K562 (cell line): ENCODE results near the gene DLX3. TPM values are rescaled to one million over a fixed set of nuclear protein-coding genes. Genes with fewer than 3 reads are reported as not detected.

Experiments
- ATAC-seq: fragments of 200-7000 bp; cut with Tn5 transposase; 3 replicates; pipeline ENCODE4 v1.9.1; 2020; ENCODE audit warnings: moderate library complexity
- BruUV-seq: library from RNA; stranded (reverse); fragments of 400-500 nt; replicated peaks from 2 replicates; lab custom pipeline; 2021; lab: Mats Ljungman, UMichigan
- CTCF ChIA-PET: fragments of 300-600 bp; formaldehyde crosslinking; extraction: SDS; loops from one replicate; lab custom pipeline; 2021; ENCODE audit warnings: low intra/inter-chr PET ratio; lab: Yijun Ruan, JAX
- POLR2A ChIA-PET: fragments of 300-600, 350-650 bp; sonication (Branson Sonifier 250); formaldehyde crosslinking; extraction: SDS; loops from one replicate; lab custom pipeline; 2021; ENCODE audit warnings: antibody characterized with exemption, inconsistent platforms; lab: Yijun Ruan, JAX
- DNase-seq, 4 experiments: peaks; one replicate each; pipeline versions ENCODE4 v3.0.0 to v3.0.0-alpha.2; 2011 to 2018; ENCODE audit warnings: low spot score in 3 of 4, mixed read lengths in 3 of 4; ENCODE audit errors: extremely low read depth in 1 of 4
- FAIRE-seq: peaks from 2 replicates; lab custom pipeline; 2011; peaks lifted over from hg19 to GRCh38; lab: Jason Lieb, UNC
- H2AFZ ChIP-seq: 2 replicates; pipeline ENCODE4 v1.6.0; 2011; ENCODE audit warnings: low read depth, low read length, control low read depth, inconsistent platforms
- H3K27ac ChIP-seq: fragments of 200-600 bp; 3 replicates; pipeline ENCODE4 v1.8.0; 2011; ENCODE audit warnings: low read depth, mild to moderate bottlenecking, control low read depth, inconsistent platforms, low read length, moderate library complexity, mixed read lengths; ENCODE audit errors: extremely low read depth
- H3K27me3 ChIP-seq, 2 experiments: fragments of 300-600 bp in 1 of 2; 2 replicates in 1 of 2; 3 replicates in 1 of 2; pipeline versions ENCODE4 v1.6.0 to v1.8.0; 2011; ENCODE audit warnings: inconsistent platforms in 2 of 2, low read length in 2 of 2, mild to moderate bottlenecking in 1 of 2, mixed read lengths in 1 of 2, moderate library complexity in 1 of 2; ENCODE audit not compliant: control insufficient read depth in 2 of 2, insufficient read depth in 2 of 2
- H3K36me3 ChIP-seq: fragments of 300-600 bp; 3 replicates; pipeline ENCODE4 v1.8.0; 2011; ENCODE audit warnings: mild to moderate bottlenecking, low read length, inconsistent platforms; ENCODE audit not compliant: control insufficient read depth, insufficient read depth
- H3K4me1 ChIP-seq, 2 experiments: fragments of 200-600 bp in 1 of 2; replicated peaks in 1 of 2; 2 replicates in 1 of 2; 3 replicates in 1 of 2; pipeline versions ENCODE4 v1.5.1 to v1.8.0; 2011; ENCODE audit warnings: inconsistent platforms in 2 of 2, low read length in 2 of 2, mild to moderate bottlenecking in 1 of 2, mixed read lengths in 1 of 2, moderate library complexity in 1 of 2; ENCODE audit not compliant: control insufficient read depth in 2 of 2, insufficient read depth in 2 of 2
- H3K4me2 ChIP-seq: 2 replicates; pipeline ENCODE4 v1.6.1; 2011; ENCODE audit warnings: low read length, control low read depth, inconsistent platforms, mixed read lengths; ENCODE audit not compliant: insufficient read depth
- H3K4me3 ChIP-seq: fragments of 200-600 bp; sonication (generic), shearing (Covaris generic); 2 replicates; pipeline ENCODE4 v1.5.1; 2016; ENCODE audit warnings: control low read depth, inconsistent platforms
- H3K79me2 ChIP-seq: fragments of 200-600 bp; 3 replicates; pipeline ENCODE4 v1.8.0; 2011; ENCODE audit warnings: low read length, inconsistent platforms; ENCODE audit not compliant: control insufficient read depth, insufficient read depth
- H3K9ac ChIP-seq, 2 experiments: 2 replicates each; pipeline versions ENCODE4 v1.6.0 to v1.6.1; 2011; ENCODE audit warnings: low read depth in 2 of 2, low read length in 2 of 2, control low read depth in 1 of 2, inconsistent platforms in 1 of 2, mild to moderate bottlenecking in 1 of 2, mixed read lengths in 1 of 2; ENCODE audit not compliant: insufficient read depth in 1 of 2
- H3K9me1 ChIP-seq: one replicate; pipeline ENCODE4 v1.6.0; 2011; ENCODE audit warnings: inconsistent platforms, mild to moderate bottlenecking, low read length, moderate library complexity; ENCODE audit not compliant: control insufficient read depth, insufficient read depth
- H3K9me3 ChIP-seq: replicated peaks from 2 replicates; pipeline ENCODE4 v1.5.1; 2011; ENCODE audit warnings: low read depth, low read length, inconsistent platforms; ENCODE audit not compliant: control insufficient read depth, insufficient read depth
- H4K20me1 ChIP-seq: replicated peaks from 2 replicates; pipeline ENCODE4 v1.6.1; 2011; ENCODE audit warnings: low read length, inconsistent platforms, mixed read lengths; ENCODE audit not compliant: control insufficient read depth, insufficient read depth
- AFF4 ChIP-seq: sonication (generic); formaldehyde crosslinking; IDR thresholded peaks from 2 replicates; pipeline ENCODE4 v1.8.0; 2023; ENCODE audit warnings: mild to moderate bottlenecking, missing genetic modification reagents
- CHCHD3 ChIP-seq: fragments of 250-450 bp; sonication (Bioruptor Pico); IDR thresholded peaks from 2 replicates; pipeline ENCODE4 v2.1.2; 2022; ENCODE audit warnings: mild to moderate bottlenecking
- E2F4 ChIP-seq: sonication (generic); formaldehyde crosslinking; IDR thresholded peaks from 2 replicates; pipeline ENCODE4 v1.8.0; 2022; ENCODE audit warnings: mild to moderate bottlenecking, low read depth, missing genetic modification reagents
- EZH2 ChIP-seq: IDR thresholded peaks from 2 replicates; pipeline ENCODE4 v1.6.1; 2012; ENCODE audit warnings: low read depth, mild to moderate bottlenecking, inconsistent platforms, low read length, borderline replicate concordance
- FOXJ3 ChIP-seq: sonication (generic); formaldehyde crosslinking; IDR thresholded peaks from 2 replicates; pipeline ENCODE4 v1.4.0; 2020; ENCODE audit warnings: mild to moderate bottlenecking, missing genetic modification reagents
- KDM2B ChIP-seq: fragments of 250-450 bp; sonication (Bioruptor Pico); IDR thresholded peaks from 2 replicates; pipeline ENCODE4 v1.8.0; 2021; ENCODE audit warnings: mild to moderate bottlenecking, moderate library complexity
- SAFB2 ChIP-seq: fragments of 200-400 bp; formaldehyde crosslinking; IDR thresholded peaks from 2 replicates; pipeline ENCODE4 v1.6.1; 2018; ENCODE audit warnings: borderline replicate concordance, low read length, low read depth, moderate library complexity; ENCODE audit not compliant: severe bottlenecking
- SMAD3 ChIP-seq: fragments of 450-650 bp; formaldehyde crosslinking; conservative IDR thresholded peaks from 2 replicates; pipeline ENCODE4 v1.4.0; 2020; ENCODE audit warnings: mild to moderate bottlenecking
- SMC3 ChIP-seq: conservative IDR thresholded peaks from 2 replicates; pipeline ENCODE4 v1.6.1; 2011; ENCODE audit warnings: low read depth, low read length, improper control_type of control experiment; ENCODE audit not compliant: insufficient read depth
- ZNF354B ChIP-seq: fragments of 250-450 bp; sonication (Bioruptor Pico); IDR thresholded peaks from 2 replicates; pipeline ENCODE4 v1.4.0; 2020
- WGBS: fragments of 100-300 bp; shearing (Covaris generic); methylation state at CpG from one replicate; pipeline ENCODE4 v1.1.6; 2016; ENCODE audit warnings: low coverage, mixed read lengths; ENCODE audit not compliant: insufficient coverage; ENCODE audit errors: missing lambda C conversion rate; 5-methylcytosine and 5-hydroxymethylcytosine counted together
- in situ Hi-C: fragments of 300-500 bp; cut with MboI; formaldehyde crosslinking; loops from 4 replicates; pipeline ENCODE4 v1.15.0; 2018; ENCODE audit warnings: inconsistent platforms, mixed read lengths
- intact Hi-C: fragments of 100-400 bp; cut with micrococcal nuclease; formaldehyde crosslinking; loops from 2 replicates; pipeline ENCODE4 v1.14.2; 2022
- polyA plus RNA-seq, 8 experiments: library from polyadenylated mRNA; depleted of rRNA in 4 of 8; stranded (reverse) in 5 of 8; unstranded in 3 of 8; fragments of >200 nt; fragmentation: Nextera tagmentation in 2 of 8; fragmentation: Illumina TruSeq in 1 of 8; extraction: Ambion mirVana in 2 of 8; extraction: Trizol in 1 of 8; gene quantifications; 2 replicates each; pipeline versions ENCODE4 v1.2.1 to v1.2.3, GENCODE V29; 2011 to 2014; ENCODE audit warnings: inconsistent platforms in 1 of 8, missing spikeins in 1 of 8
- total RNA-seq, 7 experiments: library from RNA; depleted of rRNA in 6 of 7; stranded (reverse); fragments of >200 nt in 6 of 7; fragmentation: Illumina TruSeq in 2 of 7; extraction: Trizol in 2 of 7; gene quantifications; 2 replicates each; pipeline versions ENCODE4 v1.2.1 to v1.2.3, GENCODE V29; 2011 to 2021; ENCODE audit warnings: low replicate concordance in 1 of 7
- TF ChIP-seq, protein P1 (sequence below): fragments of 450-650 bp; formaldehyde crosslinking; IDR thresholded peaks from 2 replicates; pipeline ENCODE4 v1.4.0; 2022; ENCODE audit warnings: mild to moderate bottlenecking, moderate library complexity

Gene DLX3
- total and polyA plus RNA-seq, 9 of the 15 experiments (the other 6 are each of a cell fraction or from before 2014, with no cell fraction given): not detected

DNA sequence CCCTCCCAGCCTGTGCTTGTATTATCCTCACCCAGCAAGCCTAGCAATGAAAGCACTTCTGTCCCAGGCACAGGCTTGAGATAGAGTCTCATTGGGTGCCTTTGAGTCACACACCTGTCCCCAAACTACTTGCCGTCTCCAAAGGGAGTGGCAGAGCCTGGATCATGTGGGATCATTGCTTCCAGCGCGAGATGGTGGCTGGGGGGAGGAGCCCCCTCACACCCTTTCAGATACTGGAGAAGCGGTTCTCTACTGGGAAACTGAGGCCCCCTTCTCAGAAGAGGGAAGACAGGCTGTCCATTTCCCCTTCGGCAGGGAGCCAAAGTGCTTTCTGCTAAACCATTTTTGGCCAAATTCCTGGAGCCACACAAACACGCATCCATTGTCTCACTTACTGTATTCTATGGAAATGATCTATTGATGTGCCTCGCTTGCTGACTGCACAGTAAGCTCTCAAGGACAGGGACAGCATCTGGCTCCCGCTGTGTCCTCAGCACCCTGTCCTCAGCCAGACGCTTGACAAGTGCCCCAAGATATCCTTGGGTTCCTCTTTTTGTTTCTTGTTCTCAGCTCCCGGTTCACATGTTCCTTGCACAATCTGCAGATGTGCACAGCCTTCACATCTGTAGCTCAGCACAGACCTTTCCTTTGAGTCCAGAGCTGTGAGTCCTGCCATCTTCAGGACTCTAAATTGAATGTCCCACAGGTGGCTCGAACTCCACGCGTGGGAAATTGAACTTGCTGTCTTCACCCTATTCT is 26.0 kb upstream of the DLX3 start (continued):
- TF ChIP-seq AFF4 (CRISPR knock-in tag) (no peak), CHCHD3 (no peak)
- TF ChIP-seq, protein P1, sequence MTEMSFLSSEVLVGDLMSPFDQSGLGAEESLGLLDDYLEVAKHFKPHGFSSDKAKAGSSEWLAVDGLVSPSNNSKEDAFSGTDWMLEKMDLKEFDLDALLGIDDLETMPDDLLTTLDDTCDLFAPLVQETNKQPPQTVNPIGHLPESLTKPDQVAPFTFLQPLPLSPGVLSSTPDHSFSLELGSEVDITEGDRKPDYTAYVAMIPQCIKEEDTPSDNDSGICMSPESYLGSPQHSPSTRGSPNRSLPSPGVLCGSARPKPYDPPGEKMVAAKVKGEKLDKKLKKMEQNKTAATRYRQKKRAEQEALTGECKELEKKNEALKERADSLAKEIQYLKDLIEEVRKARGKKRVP (CRISPR knock-in tag): no peak

DNA sequence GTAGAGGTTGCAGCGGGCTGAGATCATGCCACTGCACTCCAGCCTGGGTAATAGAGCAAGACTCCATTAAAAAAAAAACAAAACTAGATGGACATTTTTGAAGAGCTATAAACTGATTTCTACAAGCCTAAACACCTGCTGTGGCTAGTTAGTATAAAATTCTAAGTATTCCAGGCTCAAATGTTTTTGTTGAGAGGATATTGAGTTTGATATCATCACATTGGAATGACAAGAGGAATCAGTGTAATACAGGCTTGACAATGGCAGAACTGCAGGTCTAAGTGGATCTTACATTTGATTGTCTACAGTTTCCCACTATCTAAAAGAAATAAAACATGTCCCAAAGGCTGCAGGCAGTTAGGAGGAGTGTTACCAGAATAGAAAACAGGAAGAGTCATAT is 23.9 kb upstream of the DLX3 start:
- no peak overlapping the region for H2AFZ ChIP-seq
- no peaks in the 10 kb centered on the region for H4K20me1 ChIP-seq
- H3K79me2 ChIP-seq: no peaks in the 10 kb centered on the region
- H3K4me3 ChIP-seq: no peak overlapping the region
- H3K9me3 ChIP-seq: peaks cover 6% of the 10 kb centered on the region; the same call in 1 of the 2 replicates
- BruUV-seq: no TSS peak
- intact Hi-C loops: no loop called here
- H3K9ac ChIP-seq: no peak overlapping the region
- no peaks in the 10 kb centered on the region for H3K36me3 ChIP-seq
- no peak overlapping the region for H3K4me2 ChIP-seq
- FAIRE-seq: no peak
- H3K4me1 ChIP-seq: no peaks in the 10 kb centered on the region
- TF ChIP-seq SAFB2 (no peak), FOXJ3 (CRISPR knock-in tag) (no peak), EZH2 (no peak), E2F4 (CRISPR knock-in tag) (no peak), SMAD3 (CRISPR knock-in tag) (no peak), ZNF354B (CRISPR knock-in tag) (no peak), SMC3 (no peak), KDM2B (CRISPR knock-in tag) (no peak)
- TF ChIP-seq, all 486 proteins: peak for 0
- no peaks in the 10 kb centered on the region for H3K9me1 ChIP-seq
- H3K27ac ChIP-seq: no peak overlapping the region
- DNase-seq: no peak
- H3K27me3 ChIP-seq: peaks cover 0 to 5% of the 10 kb centered on the region in 2 experiments; a peak in 3 of 5 replicates
- ChIA-PET CTCF (no interaction called here), POLR2A (no interaction called here)
- in situ Hi-C loops: no loop called here
- no peak for ATAC-seq
- 0% methylated on average over 1 of the region's 1 CpG for WGBS
